DND-41 (cell line): ENCODE results near the gene TAF1B.

Source experiments
- ATAC-seq: fragments of 200-7000 bp; cut with Tn5 transposase; 3 replicates; pipeline ENCODE4 v1.9.1; 2021; ENCODE audit warnings: low read depth; ENCODE audit not compliant: insufficient read depth
- DNase-seq: peaks from one replicate; pipeline ENCODE4 v3.0.0-alpha.2; 2020
- H2AFZ ChIP-seq: 2 replicates; pipeline ENCODE4 v1.6.0; 2012; ENCODE audit warnings: low read depth, low read length
- H3K27ac ChIP-seq: 2 replicates; pipeline ENCODE4 v1.5.1; 2012; ENCODE audit warnings: low read length, inconsistent platforms
- H3K27me3 ChIP-seq: fragments of 200-600 bp; sonication (generic); 2 replicates; pipeline ENCODE4 v1.6.0; 2012; ENCODE audit warnings: low read length, mild to moderate bottlenecking, inconsistent platforms; ENCODE audit not compliant: insufficient read depth, poor library complexity
- H3K36me3 ChIP-seq: 2 replicates; pipeline ENCODE4 v1.5.1; 2012; ENCODE audit warnings: low read length, inconsistent platforms; ENCODE audit not compliant: insufficient read depth
- H3K4me1 ChIP-seq: 2 replicates; pipeline ENCODE4 v1.5.1; 2012; ENCODE audit warnings: mild to moderate bottlenecking, low read length; ENCODE audit not compliant: insufficient read depth
- H3K4me2 ChIP-seq: 2 replicates; pipeline ENCODE4 v1.6.0; 2012; ENCODE audit warnings: mild to moderate bottlenecking, moderate library complexity, low read length, inconsistent platforms; ENCODE audit not compliant: insufficient read depth
- H3K4me3 ChIP-seq, 2 experiments: fragments of 200-600 bp in 1 of 2; shearing (Covaris generic) in 1 of 2; 2 replicates each; pipeline ENCODE4 v1.5.1; 2012 to 2016; ENCODE audit warnings: inconsistent platforms in 2 of 2, low read length in 2 of 2, mild to moderate bottlenecking in 2 of 2, low read depth in 1 of 2, moderate library complexity in 1 of 2
- H3K79me2 ChIP-seq: 2 replicates; pipeline ENCODE4 v1.6.0; 2012; ENCODE audit warnings: low read length, inconsistent platforms; ENCODE audit not compliant: insufficient read depth
- H3K9ac ChIP-seq: 2 replicates; pipeline ENCODE4 v1.6.0; 2012; ENCODE audit warnings: low read depth, mild to moderate bottlenecking, inconsistent platforms, low read length, moderate library complexity
- H3K9me3 ChIP-seq: 2 replicates; pipeline ENCODE4 v1.5.1; 2012; ENCODE audit warnings: low read length, moderate library complexity, mild to moderate bottlenecking, inconsistent platforms; ENCODE audit not compliant: insufficient read depth, severe bottlenecking
- H4K20me1 ChIP-seq: 2 replicates; pipeline ENCODE4 v1.6.0; 2012; ENCODE audit warnings: low read length; ENCODE audit not compliant: insufficient read depth
- CTCF ChIP-seq: IDR thresholded peaks from 2 replicates; pipeline ENCODE4 v1.5.1; 2012; ENCODE audit warnings: borderline replicate concordance, low read length, moderate library complexity, mild to moderate bottlenecking; ENCODE audit not compliant: poor library complexity, severe bottlenecking; ENCODE audit errors: extremely low read depth
- EZH2 ChIP-seq: IDR thresholded peaks from 3 replicates; pipeline ENCODE4 v1.6.1; 2012; ENCODE audit warnings: borderline replicate concordance, low read depth, mild to moderate bottlenecking, moderate library complexity, low read length, inconsistent platforms; ENCODE audit not compliant: severe bottlenecking

Gene TAF1B

DNA sequence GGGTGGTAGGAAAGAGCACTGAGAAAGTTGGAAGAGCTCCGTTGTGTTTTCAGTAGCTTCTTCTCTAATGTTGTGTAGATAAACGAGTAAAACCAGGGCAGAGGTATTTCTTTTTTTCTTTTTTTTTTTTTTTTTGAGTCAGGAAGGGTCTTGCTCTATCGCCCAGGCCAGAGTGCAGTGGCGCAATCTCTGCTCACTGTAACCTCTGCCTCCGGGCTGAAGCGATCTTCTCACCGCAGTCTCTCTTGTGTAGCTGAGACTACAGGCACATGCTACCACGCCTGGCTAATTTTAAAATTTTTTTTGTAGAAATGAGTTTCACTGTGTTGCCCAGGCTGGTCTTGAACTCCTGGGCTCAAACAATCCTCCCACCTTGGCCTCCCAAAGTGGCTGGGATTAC, 114.8 kb downstream of the TAF1B start:
- DNase-seq = no peak
- Histone ChIP-seq H3K27me3 (no peaks in the 10 kb centered on the region), H2AFZ (no peak overlapping the region), H3K9me3 (no peaks in the 10 kb centered on the region), H3K4me1 (peaks cover 7% of the 10 kb centered on the region; the same call in 1 of the 2 replicates), H3K4me2 (no peak overlapping the region), H3K27ac (no peak overlapping the region), H3K9ac (no peak overlapping the region), H3K4me3 (no peak overlapping the region), H3K36me3 (peaks cover 10% of the 10 kb centered on the region; the same call in 1 of the 2 replicates), H3K79me2 (peaks cover 2% of the 10 kb centered on the region; the same call in 1 of the 2 replicates), H4K20me1 (no peaks in the 10 kb centered on the region)
- ATAC-seq = no peak
- TF ChIP-seq EZH2 = no peak
- no peak for TF ChIP-seq CTCF

- H3K4me3 ChIP-seq = no peak overlapping the region
Measured at GRCh38 chr2:9959262-9959661, 116.0 kb downstream of the TAF1B start.

DNA sequence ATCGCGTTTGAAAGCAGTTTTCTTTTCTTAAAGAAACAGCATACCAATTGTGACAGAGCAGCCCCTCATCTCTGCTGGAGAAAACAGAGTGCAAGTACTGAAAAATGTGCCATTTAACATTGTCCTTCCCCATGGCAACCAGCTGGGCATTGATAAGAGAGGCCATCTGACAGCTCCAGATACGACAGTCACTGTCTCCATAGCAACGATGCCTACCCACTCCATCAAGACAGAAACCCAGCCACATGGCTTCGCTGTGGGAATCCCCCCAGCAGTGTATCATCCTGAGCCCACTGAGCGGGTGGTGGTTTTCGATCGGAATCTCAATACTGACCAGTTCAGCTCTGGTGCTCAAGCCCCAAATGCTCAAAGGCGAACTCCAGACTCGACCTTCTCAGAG, 117.7 kb downstream of the TAF1B start:
- ATAC-seq = no peak
- Histone ChIP-seq H4K20me1 (no peaks in the 10 kb centered on the region), H3K4me3 (no peak overlapping the region), H3K36me3 (peaks cover 27% of the 10 kb centered on the region; the same call in 1 of the 2 replicates), H3K9me3 (no peaks in the 10 kb centered on the region), H3K4me2 (no peak overlapping the region), H3K79me2 (no peaks in the 10 kb centered on the region), H3K27ac (no peak overlapping the region), H3K27me3 (no peaks in the 10 kb centered on the region), H3K9ac (no peak overlapping the region), H2AFZ (no peak overlapping the region), H3K4me1 (no peaks in the 10 kb centered on the region)
- TF ChIP-seq CTCF (no peak), EZH2 (no peak)
- no peak for DNase-seq

More at GRCh38 chr2:9959262-9959661, 116.0 kb downstream of the TAF1B start:
- Histone ChIP-seq H3K27me3 (no peaks in the 10 kb centered on the region), H4K20me1 (no peaks in the 10 kb centered on the region), H3K36me3 (peaks cover 16% of the 10 kb centered on the region; the same call in 1 of the 2 replicates), H3K27ac (no peak overlapping the region), H2AFZ (no peak overlapping the region), H3K79me2 (peaks cover 2% of the 10 kb centered on the region; the same call in 1 of the 2 replicates), H3K4me1 (no peaks in the 10 kb centered on the region), H3K9ac (no peak overlapping the region), H3K9me3 (no peaks in the 10 kb centered on the region), H3K4me2 (no peak overlapping the region)
- no peak for DNase-seq
- ATAC-seq = no peak
- TF ChIP-seq EZH2 (no peak), CTCF (no peak)
